GDM1 (cell line): ENCODE measurements around the gene MMP28.
A peak's percentile ranks its signal among the peaks of the same experiment; 100 is the strongest.
"Not testable (repeated sequence)": the region's sequence is repeated elsewhere in the genome, so short reads cannot be mapped to it uniquely, and the experiment has no call there.

ENCODE experiments used
- DNase-seq: peaks from one replicate; lab custom pipeline; 2025; lab: John Stamatoyannopoulos, UW

MMP28 gene

GRCh38 chr17:35766489-35766877, 29.0 kb downstream of the MMP28 start:
- no peak for DNase-seq

- no peak for DNase-seq
Observed at GRCh38 chr17:35765756-35766488, 29.5 kb downstream of the MMP28 start.

- no peak for DNase-seq
Observed at GRCh38 chr17:35765086-35765710, 30.2 kb downstream of the MMP28 start.

- DNase-seq = peak; percentile 92
Observed at GRCh38 chr17:35764123-35764991, 31.1 kb downstream of the MMP28 start.

GRCh38 chr17:35763767-35764122, 31.7 kb downstream of the MMP28 start:
- DNase-seq = no peak

- DNase-seq = no peak
Observed at GRCh38 chr17:35761601-35762000, 33.8 kb downstream of the MMP28 start.

GRCh38 chr17:35760587-35760986, 34.9 kb downstream of the MMP28 start, which contains the start of gene C17orf50:
Gene C17orf50 (plus strand): TSS chr17:35760887. CDS start chr17:35760942, 55 bp downstream.
- no peak for DNase-seq

- no peak for DNase-seq
Observed at GRCh38 chr17:35757243-35757642, 38.2 kb downstream of the MMP28 start.

GRCh38 chr17:35752945-35753764, 42.3 kb downstream of the MMP28 start, which contains the start of gene GAS2L2:
Gene GAS2L2 (minus strand): TSS chr17:35753239. CDS start chr17:35752850, 389 bp downstream.
- DNase-seq = no peak

GRCh38 chr17:35752471-35752870, 43.0 kb downstream of the MMP28 start:
- no peak for DNase-seq

GRCh38 chr17:35751541-35751940, 43.9 kb downstream of the MMP28 start:
- DNase-seq = not testable (repeated sequence)

GRCh38 chr17:35750526-35751395, 44.7 kb downstream of the MMP28 start:
- no peak for DNase-seq

- no peak for DNase-seq
Observed at GRCh38 chr17:35749560-35750412, 45.7 kb downstream of the MMP28 start.

- DNase-seq = no peak
Observed at GRCh38 chr17:35748979-35749378, 46.5 kb downstream of the MMP28 start.

- DNase-seq = no peak
Observed at GRCh38 chr17:35748341-35748841, 47.0 kb downstream of the MMP28 start.

GRCh38 chr17:35747540-35748017, 47.9 kb downstream of the MMP28 start:
- peak; percentile 68 for DNase-seq

- no peak for DNase-seq
Observed at GRCh38 chr17:35745749-35746320, 49.6 kb downstream of the MMP28 start.

GRCh38 chr17:35745246-35745645, 50.2 kb downstream of the MMP28 start:
- no peak for DNase-seq

GRCh38 chr17:35744830-35745229, 50.6 kb downstream of the MMP28 start:
- DNase-seq = no peak
